ENCODE results near the gene H1-8. TPM values are rescaled to one million over a fixed set of nuclear protein-coding genes. Genes with fewer than 3 reads are reported as not detected.
A peak's percentile ranks its signal among the peaks of the same experiment; 100 is the strongest.

H1-8 gene
- total RNA-seq, 4 donors from 2014 or later: not detected

DNA sequence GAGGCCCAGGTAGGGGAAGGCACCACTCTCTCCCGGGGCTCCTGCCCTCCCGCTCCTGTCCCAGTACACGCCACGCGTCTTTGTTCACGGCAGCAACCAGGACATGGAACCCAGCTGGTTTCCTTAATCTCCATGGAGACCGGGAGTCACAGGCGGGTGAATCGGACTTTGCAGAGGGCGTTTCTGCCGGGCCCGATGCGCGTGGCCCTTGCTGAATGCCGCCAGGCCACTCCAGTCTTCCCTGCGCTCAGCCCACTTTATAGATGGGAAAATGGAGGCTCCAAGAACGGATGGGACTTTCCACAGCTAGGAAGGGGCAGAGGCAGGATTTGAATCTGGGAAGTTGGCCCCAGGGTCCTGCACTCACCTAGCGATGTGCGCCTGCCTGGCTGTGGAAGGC is 56.1 kb downstream of the H1-8 start:
- H3K9me3 ChIP-seq: no peaks in the 10 kb centered on the region
- no peak overlapping the region for H3K4me3 ChIP-seq
- DNase-seq (ENCODE audit: extremely low spot score): no peak
- no peaks in the 10 kb centered on the region for H3K27me3 ChIP-seq
- H3K27ac ChIP-seq (replicated peaks in 1 of 4): peak overlapping the region; percentile 76 to 83 (median 80)
- intact Hi-C loops (cut with DNase I): no loop called here
- H3K4me1 ChIP-seq: peaks cover 77 to 100% (median 99%) of the 10 kb centered on the region in 4 donors
- peaks cover 0 to 16% (median 0%) of the 10 kb centered on the region in 4 donors for H3K36me3 ChIP-seq
- 88% methylated on average over 18 of the region's 19 CpGs for WGBS
- TF ChIP-seq POLR2A (IDR thresholded peaks at IDR 0.05; ENCODE audit: low read depth): no peak
- TF ChIP-seq EP300 (IDR thresholded peaks at IDR 0.05): no peak
- no peak for TF ChIP-seq POLR2AphosphoS5 (IDR thresholded peaks at IDR 0.05)
- TF ChIP-seq CTCF (IDR thresholded peaks at IDR 0.05): no peak

GRCh38 chr3:129599607-129600006 is 56.6 kb downstream of the H1-8 start:
- peaks cover 0 to 16% (median 0%) of the 10 kb centered on the region in 4 donors for H3K36me3 ChIP-seq
- H3K4me1 ChIP-seq: peaks cover 72 to 100% (median 99%) of the 10 kb centered on the region in 4 donors
- peaks cover 0 to 3% (median under 1%) of the 10 kb centered on the region in 4 donors for H3K27me3 ChIP-seq
- H3K27ac ChIP-seq (replicated peaks in 1 of 4): peak overlapping the region; percentile 76 to 83 (median 80)
- DNase-seq (ENCODE audit: extremely low spot score): no peak
- no peaks in the 10 kb centered on the region for H3K9me3 ChIP-seq
- 60% methylated on average over 1 of the region's 5 CpGs for WGBS
- intact Hi-C loops (cut with DNase I): loop anchor here (5.0 kb wide), 1 partner anchor 107 kb away; no protein-coding TSS in a partner anchor
- TF ChIP-seq EP300 (IDR thresholded peaks at IDR 0.05) (no peak), POLR2A (IDR thresholded peaks at IDR 0.05; ENCODE audit: low read depth) (no peak), POLR2AphosphoS5 (IDR thresholded peaks at IDR 0.05) (peak; percentile 26 to 41), CTCF (IDR thresholded peaks at IDR 0.05) (no peak)
- H3K4me3 ChIP-seq: no peak overlapping the region

- no peak for TF ChIP-seq EP300 (IDR thresholded peaks at IDR 0.05)
- no peak for TF ChIP-seq CTCF (IDR thresholded peaks at IDR 0.05)
- no peak for TF ChIP-seq POLR2A (IDR thresholded peaks at IDR 0.05; ENCODE audit: low read depth)
- no peak for TF ChIP-seq POLR2AphosphoS5 (IDR thresholded peaks at IDR 0.05)
- Histone ChIP-seq H3K9me3 (no peaks in the 10 kb centered on the region), H3K4me3 (no peak overlapping the region), H3K4me1 (peaks cover 64 to 100% (median 99%) of the 10 kb centered on the region in 4 donors), H3K27ac (replicated peaks in 1 of 4) (peak overlapping the region; percentile 71 to 83 (median 78)), H3K27me3 (peaks cover 0 to 10% (median 5%) of the 10 kb centered on the region in 4 donors), H3K36me3 (peaks cover 0 to 16% (median 0%) of the 10 kb centered on the region in 4 donors)
- DNase-seq (ENCODE audit: extremely low spot score): no peak
- WGBS: 89% methylated on average over 2 of the region's 2 CpGs
- intact Hi-C loops (cut with DNase I): loop anchor here (5.0 kb wide), 1 partner anchor 108 kb away; no protein-coding TSS in a partner anchor
These were observed 57.4 kb downstream of the H1-8 start for GRCh38 chr3:129600348-129600747.

Small RNA genes lying within 50 kb of the gene (small RNA-seq; reads per million reads assigned to genes)
- 0 reads per million in 3 donors for gene RN7SL752P

Other genes with a start within 250 kb of the H1-8 start
- gene EFCAB12, start 114.5 kb upstream of the H1-8 start, total RNA-seq: under 1 TPM in 2 of 4 donors, not detected in 2; 0.19 to 0.42 TPM
- 10 to 100 TPM; 12.1 to 23.3 (median 16.4) TPM for gene MBD4, start 103.2 kb upstream of the H1-8 start, total RNA-seq
- gene IFT122, start 103.0 kb upstream of the H1-8 start, total RNA-seq: 10 to 100 TPM; 19.5 to 32.8 (median 21.9) TPM
- gene RHO, start 14.5 kb upstream of the H1-8 start, total RNA-seq: not detected
- 10 to 100 TPM; 50.5 to 89.9 (median 76.6) TPM for gene PLXND1, start 63.5 kb downstream of the H1-8 start, total RNA-seq